Prostate gland (tissue), 2 donors: ENCODE data around the gene EMILIN1.
"Not testable (repeated sequence)": the region's sequence is repeated elsewhere in the genome, so short reads cannot be mapped to it uniquely, and the experiment has no call there.

Experiments used
- CTCF ChIP-seq, 4 experiments: fragments of 200-600 bp in 2 of 4; fragments of 450-650 bp in 2 of 4; sonication (generic) in 2 of 4; IDR thresholded peaks; 1 replicate in 3 of 4; 2 replicates in 1 of 4; pipeline ENCODE4 v1.5.1; 2016 to 2019; ENCODE audit warnings: antibody characterized with exemption in 4 of 4, mild to moderate bottlenecking in 2 of 4, moderate library complexity in 2 of 4
- POLR2AphosphoS5 ChIP-seq: sonication (generic); formaldehyde crosslinking; IDR thresholded peaks from one replicate; pipeline ENCODE4 v1.6.1; 2017; ENCODE audit warnings: antibody characterized with exemption

DNA sequence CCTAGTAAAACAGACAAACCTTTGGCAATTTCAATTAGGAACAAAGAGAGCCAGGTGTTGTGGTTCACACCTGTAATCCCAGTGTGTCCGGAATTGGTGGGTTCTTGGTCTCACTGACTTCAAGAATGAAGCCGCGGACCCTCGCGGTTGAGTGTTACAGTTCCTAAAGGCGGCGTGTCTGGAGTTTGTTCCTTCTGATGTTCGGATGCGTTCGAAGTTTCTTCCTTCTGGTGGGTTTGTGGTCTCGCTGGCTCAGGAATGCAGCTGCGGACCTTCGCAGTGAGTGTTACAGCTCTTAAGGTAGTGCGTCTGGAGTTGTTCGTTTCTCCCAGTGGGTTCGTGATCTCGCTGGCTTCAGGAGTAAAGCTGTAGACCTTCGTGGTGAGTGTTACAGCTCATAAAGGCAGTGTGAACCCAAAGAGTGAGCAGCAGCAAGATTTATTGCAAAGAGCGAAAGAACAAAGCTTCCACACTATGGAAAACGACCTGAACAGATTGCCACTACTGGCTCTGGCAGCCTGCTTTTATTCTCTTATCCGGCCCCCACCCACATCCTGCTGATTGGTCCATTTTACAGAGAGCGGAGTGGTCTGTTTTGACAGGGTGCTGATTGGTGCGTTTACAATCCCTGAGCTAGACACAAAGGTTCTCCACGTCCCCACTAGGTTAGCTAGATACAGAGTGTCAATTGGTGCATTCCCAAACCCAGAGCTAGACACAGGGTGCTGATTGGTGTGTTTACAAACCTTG is 32.4 kb downstream of the EMILIN1 start:
- not testable (repeated sequence) for TF ChIP-seq CTCF (IDR thresholded peaks at IDR 0.05); POLR2AphosphoS5
